Sigmoid colon (tissue), 7 donors: Measurements from ENCODE around the gene DUOXA2. TPM values are rescaled to one million over a fixed set of nuclear protein-coding genes. Genes with fewer than 3 reads are reported as not detected.

Source experiments
- DNase-seq: peaks from one replicate; pipeline ENCODE4 v3.0.0-alpha.2; 2019
- H3K27ac ChIP-seq, 4 donors: fragments of 200-600 bp; sonication (generic); one replicate each; pipeline ENCODE4 v1.5.1; 2016 to 2019; ENCODE audit warnings: mild to moderate bottlenecking in 1 of 4
- H3K27me3 ChIP-seq, 3 donors: fragments of 200-600 bp; sonication (generic); one replicate each; pipeline ENCODE4 v1.5.1; 2019; ENCODE audit warnings: mild to moderate bottlenecking in 1 of 3
- H3K36me3 ChIP-seq, 4 donors: fragments of 200-600 bp; sonication (generic); one replicate each; pipeline ENCODE4 v1.5.1; 2016 to 2019
- H3K4me1 ChIP-seq, 4 donors: fragments of 200-600 bp; sonication (generic); one replicate each; pipeline ENCODE4 v1.5.1; 2017 to 2019
- H3K4me3 ChIP-seq, 4 donors: fragments of 200-600 bp; sonication (generic); one replicate each; pipeline ENCODE4 v1.5.1; 2017 to 2019; ENCODE audit warnings: mild to moderate bottlenecking in 2 of 4, moderate library complexity in 1 of 4
- H3K9me3 ChIP-seq, 4 donors: fragments of 200-600 bp in 3 of 4; sonication (generic) in 3 of 4; one replicate each; pipeline versions ENCODE4 v1.5.1 to v1.6.1; 2013 to 2019
- EP300 ChIP-seq, 4 donors: sonication (generic); formaldehyde crosslinking; IDR thresholded peaks; one replicate each; pipeline ENCODE4 v1.6.1; 2017; ENCODE audit warnings: antibody characterized with exemption in 4 of 4
- POLR2A ChIP-seq, 2 donors: fragments of 450-650 bp; IDR thresholded peaks; one replicate each; pipeline ENCODE4 v1.6.1; 2016; ENCODE audit warnings: antibody characterized with exemption in 2 of 2, mild to moderate bottlenecking in 2 of 2, moderate library complexity in 2 of 2
- POLR2AphosphoS5 ChIP-seq, 4 donors: sonication (generic); formaldehyde crosslinking; IDR thresholded peaks; one replicate each; pipeline ENCODE4 v1.6.1; 2017; ENCODE audit warnings: antibody characterized with exemption in 4 of 4
- WGBS, 2 donors: extraction: QIAGEN DNeasy Blood & Tissue Kit; methylation state at CpG; one replicate each; pipeline ENCODE4 v1.1.7; 2013; 5-methylcytosine and 5-hydroxymethylcytosine counted together
- intact Hi-C: fragments of 100-400 bp; cut with DNase I; formaldehyde crosslinking; loops from one replicate; pipeline ENCODE4 v1.15.1; 2023
- polyA plus RNA-seq, 3 donors: library from polyadenylated mRNA; stranded (reverse); fragments of 200-250 nt; gene quantifications; one replicate each; pipeline ENCODE4 v1.2.3, GENCODE V29; 2013
- total RNA-seq, 4 donors: library from RNA; depleted of rRNA; stranded (reverse); fragments of >200 nt; gene quantifications; one replicate each; pipeline ENCODE4 v1.1.0, GENCODE V29; 2016
- TF ChIP-seq, protein P1 (sequence below), 4 experiments: fragments of 450-650 bp in 3 of 4; fragments of 200-600 bp in 1 of 4; IDR thresholded peaks; one replicate each; pipeline ENCODE4 v1.5.1; 2016 to 2019; ENCODE audit warnings: antibody characterized with exemption in 4 of 4, mild to moderate bottlenecking in 3 of 4, moderate library complexity in 2 of 4
- donor health status: healthy with polysubstance abuse.
- donor health status: Bipolar disorder and iron deficiency.
- donor health status: healthy.

Gene DUOXA2
- total and polyA plus RNA-seq, 7 donors: 0.28 to 117 (median 1.4) TPM; not detected in 4

DNA sequence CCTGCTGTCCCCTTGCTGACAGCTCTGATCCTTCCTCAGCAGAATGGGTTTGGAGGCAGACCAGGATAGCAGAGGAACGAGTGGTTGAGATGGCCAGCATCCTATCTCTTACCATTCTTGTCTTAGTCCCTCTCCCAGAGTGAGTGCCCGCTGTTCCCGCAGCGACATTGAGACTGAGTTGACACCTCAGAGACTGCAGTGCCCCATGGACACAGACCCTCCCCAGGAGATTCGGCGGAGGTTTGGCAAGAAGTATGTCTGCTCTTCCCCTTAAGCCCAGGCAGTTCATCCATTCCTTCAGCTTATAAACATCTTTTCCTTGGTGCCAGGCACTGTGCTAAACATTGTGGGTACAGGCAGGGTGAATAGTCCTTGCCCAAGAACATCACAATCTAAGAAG lies 36.9 kb downstream of the DUOXA2 start:
- WGBS, 2 donors: 97 to 98% methylated on average over 6 of the region's 6 CpGs
- intact Hi-C loops: no loop called here

DNA sequence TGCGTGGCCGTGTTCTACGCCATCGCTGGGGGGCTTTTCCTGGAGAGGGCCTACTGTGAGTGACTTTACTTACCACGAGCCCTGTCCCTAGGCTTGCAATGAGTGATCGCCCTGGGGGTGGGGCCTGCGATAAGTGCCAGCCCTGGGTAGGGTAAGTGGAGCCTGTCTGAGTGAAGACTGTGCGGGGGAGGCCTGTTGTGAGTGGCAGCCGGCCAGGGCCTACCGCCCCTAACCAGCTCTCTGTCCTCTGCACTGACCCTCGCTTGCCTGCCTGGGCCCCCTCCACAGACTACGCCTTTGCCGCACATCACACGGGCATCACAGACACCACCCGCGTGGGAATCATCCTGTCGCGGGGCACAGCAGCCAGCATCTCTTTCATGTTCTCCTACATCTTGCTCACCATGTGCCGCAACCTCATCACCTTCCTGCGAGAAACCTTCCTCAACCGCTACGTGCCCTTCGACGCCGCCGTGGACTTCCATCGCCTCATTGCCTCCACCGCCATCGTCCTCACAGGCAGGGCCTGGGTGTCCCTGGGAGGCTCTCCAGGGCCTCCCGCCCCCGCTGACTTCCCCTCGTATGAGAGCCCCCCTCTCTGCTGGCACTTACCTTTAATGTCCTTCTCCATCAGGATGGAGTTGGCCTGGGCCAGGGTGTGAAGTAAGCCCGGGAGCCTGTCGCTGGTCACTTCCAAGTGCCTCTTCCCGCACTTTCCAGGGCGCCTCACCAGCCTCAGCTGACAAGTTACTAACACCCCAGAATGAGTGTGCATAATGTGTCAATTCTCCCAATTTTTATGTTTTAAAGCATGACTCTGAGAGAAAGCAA lies 38.1 kb downstream of the DUOXA2 start:
- Histone ChIP-seq H3K36me3 (peaks cover 0 to 7% (median 0%) of the 10 kb centered on the region in 4 donors), H3K4me1 (no peaks in the 10 kb centered on the region), H3K27ac (no peak overlapping the region), H3K4me3 (no peak overlapping the region), H3K27me3 (no peaks in the 10 kb centered on the region), H3K9me3 (no peaks in the 10 kb centered on the region)
- intact Hi-C loops: no loop called here
- DNase-seq: no peak
- TF ChIP-seq POLR2AphosphoS5 (IDR thresholded peaks at IDR 0.05) (no peak), EP300 (IDR thresholded peaks at IDR 0.05) (no peak), POLR2A (IDR thresholded peaks at IDR 0.05) (no peak)
- TF ChIP-seq, protein P1, sequence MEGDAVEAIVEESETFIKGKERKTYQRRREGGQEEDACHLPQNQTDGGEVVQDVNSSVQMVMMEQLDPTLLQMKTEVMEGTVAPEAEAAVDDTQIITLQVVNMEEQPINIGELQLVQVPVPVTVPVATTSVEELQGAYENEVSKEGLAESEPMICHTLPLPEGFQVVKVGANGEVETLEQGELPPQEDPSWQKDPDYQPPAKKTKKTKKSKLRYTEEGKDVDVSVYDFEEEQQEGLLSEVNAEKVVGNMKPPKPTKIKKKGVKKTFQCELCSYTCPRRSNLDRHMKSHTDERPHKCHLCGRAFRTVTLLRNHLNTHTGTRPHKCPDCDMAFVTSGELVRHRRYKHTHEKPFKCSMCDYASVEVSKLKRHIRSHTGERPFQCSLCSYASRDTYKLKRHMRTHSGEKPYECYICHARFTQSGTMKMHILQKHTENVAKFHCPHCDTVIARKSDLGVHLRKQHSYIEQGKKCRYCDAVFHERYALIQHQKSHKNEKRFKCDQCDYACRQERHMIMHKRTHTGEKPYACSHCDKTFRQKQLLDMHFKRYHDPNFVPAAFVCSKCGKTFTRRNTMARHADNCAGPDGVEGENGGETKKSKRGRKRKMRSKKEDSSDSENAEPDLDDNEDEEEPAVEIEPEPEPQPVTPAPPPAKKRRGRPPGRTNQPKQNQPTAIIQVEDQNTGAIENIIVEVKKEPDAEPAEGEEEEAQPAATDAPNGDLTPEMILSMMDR (IDR thresholded peaks at IDR 0.05): no peak
- 96% methylated on average over 36 of the region's 36 CpGs for WGBS, 2 donors

More for the DNA sequence above, 36.9 kb downstream of the DUOXA2 start:
- no peaks in the 10 kb centered on the region for H3K27me3 ChIP-seq
- no peak for TF ChIP-seq POLR2AphosphoS5 (IDR thresholded peaks at IDR 0.05)
- no peak for TF ChIP-seq POLR2A (IDR thresholded peaks at IDR 0.05)
- TF ChIP-seq EP300 (IDR thresholded peaks at IDR 0.05): no peak
- TF ChIP-seq, protein P1 (IDR thresholded peaks at IDR 0.05): no peak
- H3K27ac ChIP-seq: no peak overlapping the region
- no peaks in the 10 kb centered on the region for H3K9me3 ChIP-seq
- H3K4me1 ChIP-seq: no peaks in the 10 kb centered on the region
- DNase-seq: no peak
- no peak overlapping the region for H3K4me3 ChIP-seq
- H3K36me3 ChIP-seq: peaks cover 0 to 7% (median 0%) of the 10 kb centered on the region in 4 donors

DNA sequence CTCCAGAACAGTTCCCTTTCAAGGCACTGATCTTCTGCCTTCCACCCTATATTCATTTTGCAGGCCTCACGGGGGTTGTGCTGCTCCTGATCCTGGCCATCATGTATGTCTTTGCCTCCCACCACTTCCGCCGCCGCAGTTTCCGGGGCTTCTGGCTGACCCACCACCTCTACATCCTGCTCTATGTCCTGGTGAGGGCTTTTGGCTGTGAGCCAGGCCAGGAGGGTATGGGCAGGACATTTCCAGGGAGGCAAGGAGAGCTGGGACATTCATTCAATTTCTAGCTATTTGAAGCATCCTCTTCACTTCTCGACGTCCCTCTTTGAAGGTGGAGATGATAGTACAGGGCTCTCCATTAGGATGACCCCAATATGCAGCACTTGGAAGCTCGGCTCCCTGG lies 41.6 kb downstream of the DUOXA2 start:
- Histone ChIP-seq H3K36me3 (peaks cover 0 to 7% (median 0%) of the 10 kb centered on the region in 4 donors), H3K4me3 (no peak overlapping the region), H3K27ac (no peak overlapping the region), H3K9me3 (no peaks in the 10 kb centered on the region), H3K4me1 (no peaks in the 10 kb centered on the region), H3K27me3 (no peaks in the 10 kb centered on the region)
- DNase-seq: no peak
- TF ChIP-seq, protein P1 (IDR thresholded peaks at IDR 0.05): no peak
- TF ChIP-seq POLR2AphosphoS5 (IDR thresholded peaks at IDR 0.05) (no peak), EP300 (IDR thresholded peaks at IDR 0.05) (no peak), POLR2A (IDR thresholded peaks at IDR 0.05) (no peak)
- intact Hi-C loops: no loop called here
- WGBS, 2 donors: 88 to 95% methylated on average over 8 of the region's 8 CpGs

DNA sequence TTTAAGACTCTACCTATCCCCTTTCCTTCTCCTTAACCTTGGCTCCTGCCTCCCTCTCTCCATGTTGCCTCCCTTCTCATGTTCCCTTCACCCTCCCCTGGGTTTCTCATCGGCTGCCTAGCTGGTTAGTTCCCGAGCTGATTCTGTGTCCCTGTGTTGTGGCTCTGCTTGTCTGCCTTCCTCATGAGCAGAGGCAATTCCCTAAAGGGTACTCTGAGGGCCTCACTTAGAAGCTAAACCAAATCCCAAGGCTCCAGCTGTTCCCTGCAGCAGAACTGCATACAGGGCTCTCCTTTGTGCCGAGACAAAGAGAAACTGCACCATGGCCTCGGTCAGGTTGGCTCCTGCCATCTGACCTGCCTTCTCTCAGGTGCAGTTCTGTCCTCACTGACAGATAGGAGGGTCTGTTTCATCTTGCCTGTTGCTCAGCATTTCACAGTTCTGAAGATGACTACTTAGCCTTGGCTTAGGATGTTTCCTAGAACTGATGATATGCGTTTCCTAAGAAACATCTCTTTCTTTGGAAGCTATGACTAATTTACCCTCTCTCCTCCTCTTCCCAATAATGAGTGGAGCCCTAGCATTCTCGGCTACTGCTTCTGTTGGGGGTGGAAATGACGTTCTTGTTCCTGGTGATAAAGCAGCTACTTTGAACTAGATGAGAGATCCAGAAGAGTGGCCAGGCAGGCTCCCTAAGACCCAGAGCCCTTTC lies 42.8 kb downstream of the DUOXA2 start:
- Histone ChIP-seq H3K4me3 (no peak overlapping the region), H3K36me3 (peaks cover 0 to 4% (median 0%) of the 10 kb centered on the region in 4 donors), H3K27me3 (no peaks in the 10 kb centered on the region), H3K27ac (no peak overlapping the region), H3K4me1 (no peaks in the 10 kb centered on the region), H3K9me3 (no peaks in the 10 kb centered on the region)
- no peak for DNase-seq
- TF ChIP-seq POLR2AphosphoS5 (IDR thresholded peaks at IDR 0.05): no peak
- TF ChIP-seq EP300 (IDR thresholded peaks at IDR 0.05): no peak
- no peak for TF ChIP-seq POLR2A (IDR thresholded peaks at IDR 0.05)
- TF ChIP-seq, protein P1 (IDR thresholded peaks at IDR 0.05): no peak
- intact Hi-C loops: no loop called here
- 85 to 90% methylated on average over 7 of the region's 7 CpGs for WGBS, 2 donors
